ENCODE results near the gene GDF2.
A peak's percentile ranks its signal among the peaks of the same experiment; 100 is the strongest.

GDF2 gene

DNA sequence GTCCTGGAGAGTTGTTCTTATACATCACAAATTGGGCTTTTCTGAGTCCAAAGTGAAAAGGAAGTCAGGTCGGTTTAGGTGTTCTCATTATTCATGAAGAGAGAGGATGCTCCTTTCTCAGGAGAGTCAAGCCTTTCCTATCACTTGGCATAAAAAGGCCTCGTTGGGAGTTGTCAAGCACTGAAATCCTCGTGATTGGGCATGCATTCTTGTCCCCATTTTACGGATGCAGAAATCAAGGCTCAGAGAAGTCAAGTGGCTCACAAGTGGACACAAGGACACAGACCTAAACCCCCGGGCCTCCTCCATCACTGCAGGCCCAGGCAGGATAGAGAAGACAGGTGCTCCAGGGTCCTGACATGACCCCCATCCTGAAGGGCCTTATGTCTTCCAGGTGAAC is 34.5 kb downstream of the GDF2 start:
- no peak for DNase-seq

GRCh38 chr10:47357131-47357582 is 34.9 kb downstream of the GDF2 start:
- no peak for DNase-seq

DNA sequence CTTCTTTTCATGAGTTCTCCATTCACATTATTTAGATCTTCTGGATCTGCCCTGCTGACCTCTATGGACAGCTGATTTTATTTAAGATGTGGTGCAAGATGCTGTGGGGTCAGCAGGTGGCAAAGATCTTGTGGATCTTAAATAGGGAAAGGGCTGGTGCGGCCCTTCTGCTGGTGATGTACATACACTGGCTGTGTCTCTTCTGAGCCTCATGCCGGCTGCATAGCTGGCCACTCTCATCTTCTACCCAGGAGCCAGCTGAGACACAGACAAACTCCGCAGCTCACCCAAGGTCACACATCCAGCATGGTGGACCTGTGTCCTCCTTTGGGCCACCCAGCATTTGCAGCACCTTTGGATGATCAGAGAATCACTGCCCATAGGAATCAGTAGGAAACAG is 35.7 kb downstream of the GDF2 start:
- no peak for DNase-seq

GRCh38 chr10:47358457-47358856 is 36.2 kb downstream of the GDF2 start:
- DNase-seq: no peak

DNA sequence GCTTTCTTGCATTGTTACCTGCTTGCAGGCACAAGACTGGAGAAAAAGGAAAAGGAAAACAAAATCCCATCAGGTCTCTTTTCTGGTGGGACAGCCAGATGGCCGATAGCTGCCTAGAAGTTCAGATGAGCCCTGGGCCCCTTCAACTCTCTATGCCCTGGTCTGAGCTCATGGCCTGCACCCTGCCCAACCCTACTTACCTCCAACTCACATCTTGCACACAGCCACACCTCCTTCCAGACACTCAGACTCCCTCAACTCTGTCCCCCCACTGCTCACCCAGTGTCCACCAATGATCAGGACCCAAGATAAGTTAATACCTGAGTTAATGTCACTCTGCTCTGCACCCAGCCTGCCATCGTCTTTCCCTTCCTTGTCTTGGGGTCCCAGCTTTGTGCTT is 36.8 kb downstream of the GDF2 start:
- no peak for DNase-seq

DNA sequence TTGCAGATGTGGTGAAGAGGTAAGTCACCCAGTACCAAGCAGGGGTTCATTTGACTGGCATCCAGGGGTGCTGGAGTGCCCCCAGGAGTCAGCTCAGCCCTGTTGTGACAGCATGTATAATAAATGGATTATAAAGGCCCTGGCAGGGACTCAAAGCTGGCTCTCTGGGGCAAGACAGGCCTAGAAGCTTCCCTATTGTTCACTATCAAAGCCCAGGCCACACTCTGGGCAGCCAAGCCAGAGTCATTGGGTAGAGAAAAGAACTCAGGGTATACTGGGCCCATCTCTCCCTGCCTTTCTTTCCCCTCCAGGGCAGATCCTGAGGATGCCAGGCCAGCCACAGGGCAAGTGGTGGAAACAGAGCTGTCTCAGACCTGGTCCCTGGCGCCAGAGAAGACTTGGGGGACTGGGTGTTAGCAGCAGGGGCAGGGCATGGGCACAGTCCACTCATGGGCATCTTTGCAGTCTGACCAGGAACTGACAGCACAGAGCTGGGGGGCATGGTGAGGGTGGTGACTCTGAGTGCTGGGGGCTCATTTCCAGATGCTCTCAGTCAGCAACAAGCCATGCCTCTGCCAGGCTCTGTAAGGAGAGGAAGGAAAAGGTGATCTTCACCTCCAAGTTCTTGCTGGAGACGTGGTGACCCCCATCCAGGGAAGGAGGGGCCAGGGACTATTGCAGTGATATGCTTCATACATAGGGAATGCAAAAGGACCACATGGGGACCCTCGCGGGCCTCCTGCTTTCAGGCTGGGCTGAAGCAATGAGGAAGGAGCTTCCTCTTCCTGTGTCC is 37.6 kb downstream of the GDF2 start:
- no peak for DNase-seq

- no peak for DNase-seq
Observed at GRCh38 chr10:47360419-47361040, 38.3 kb downstream of the GDF2 start.

DNA sequence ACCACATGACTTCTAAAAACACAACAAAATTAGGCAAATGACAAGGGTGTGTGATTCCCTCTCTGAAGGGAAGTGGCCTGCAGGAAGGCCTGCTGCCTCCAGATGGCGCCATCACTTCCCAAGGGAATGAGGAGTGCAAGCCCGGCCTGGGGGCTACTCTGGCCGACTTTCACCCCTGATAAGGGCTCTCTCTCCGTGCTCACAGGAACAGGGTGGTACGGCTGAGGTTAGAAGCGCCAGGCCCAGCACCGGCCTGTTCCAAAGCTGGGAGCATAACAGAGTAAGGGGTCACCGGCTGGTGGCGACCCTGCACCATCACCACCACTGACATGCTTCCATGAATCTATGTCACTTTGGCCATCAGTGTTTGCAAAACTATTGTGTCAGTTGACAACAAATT is 39.0 kb downstream of the GDF2 start:
- DNase-seq: peak; percentile 41

GRCh38 chr10:47362199-47362598 is 39.9 kb downstream of the GDF2 start:
- no peak for DNase-seq

- DNase-seq: no peak
Observed at GRCh38 chr10:47363781-47364180, 41.5 kb downstream of the GDF2 start.

DNA sequence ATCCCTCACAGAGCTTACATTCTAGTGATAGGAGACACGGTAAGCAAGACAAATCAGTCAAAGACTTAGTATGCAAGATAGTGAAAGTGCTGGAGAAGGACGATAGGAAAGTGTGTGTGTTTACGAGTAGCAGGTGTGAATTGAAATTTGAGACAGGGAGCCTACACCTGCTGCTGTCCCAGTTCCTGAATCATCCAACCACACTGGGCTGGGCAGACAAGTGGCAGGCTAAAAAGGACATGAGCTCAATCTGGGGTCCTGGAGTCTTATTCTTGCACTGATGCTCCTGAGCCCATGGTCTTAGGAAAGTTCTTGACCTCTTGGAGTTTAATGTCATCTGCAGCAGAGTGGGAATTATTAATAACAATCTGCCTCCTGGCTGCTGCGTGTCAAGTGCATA is 42.1 kb downstream of the GDF2 start:
- DNase-seq: no peak

DNA sequence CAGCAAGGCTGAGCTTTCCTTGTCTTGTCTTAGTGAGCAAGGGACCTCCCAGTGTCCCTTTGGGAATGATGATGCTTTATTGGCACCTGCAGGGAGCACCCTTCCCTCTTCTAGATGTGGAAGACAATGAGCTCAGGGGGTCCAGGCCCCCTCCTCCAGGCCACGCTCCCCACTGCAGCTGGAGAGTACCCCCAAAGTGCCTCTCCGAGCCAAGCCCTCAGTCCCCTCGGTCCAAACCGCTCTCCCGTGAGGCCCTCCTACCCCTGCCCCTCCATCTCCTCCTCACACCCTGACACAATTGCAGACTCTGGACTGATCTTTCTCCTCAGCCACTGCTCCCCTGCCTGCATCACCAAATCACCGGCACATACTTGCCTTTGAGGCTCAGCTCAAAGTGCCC is 42.7 kb downstream of the GDF2 start:
- no peak for DNase-seq

DNA sequence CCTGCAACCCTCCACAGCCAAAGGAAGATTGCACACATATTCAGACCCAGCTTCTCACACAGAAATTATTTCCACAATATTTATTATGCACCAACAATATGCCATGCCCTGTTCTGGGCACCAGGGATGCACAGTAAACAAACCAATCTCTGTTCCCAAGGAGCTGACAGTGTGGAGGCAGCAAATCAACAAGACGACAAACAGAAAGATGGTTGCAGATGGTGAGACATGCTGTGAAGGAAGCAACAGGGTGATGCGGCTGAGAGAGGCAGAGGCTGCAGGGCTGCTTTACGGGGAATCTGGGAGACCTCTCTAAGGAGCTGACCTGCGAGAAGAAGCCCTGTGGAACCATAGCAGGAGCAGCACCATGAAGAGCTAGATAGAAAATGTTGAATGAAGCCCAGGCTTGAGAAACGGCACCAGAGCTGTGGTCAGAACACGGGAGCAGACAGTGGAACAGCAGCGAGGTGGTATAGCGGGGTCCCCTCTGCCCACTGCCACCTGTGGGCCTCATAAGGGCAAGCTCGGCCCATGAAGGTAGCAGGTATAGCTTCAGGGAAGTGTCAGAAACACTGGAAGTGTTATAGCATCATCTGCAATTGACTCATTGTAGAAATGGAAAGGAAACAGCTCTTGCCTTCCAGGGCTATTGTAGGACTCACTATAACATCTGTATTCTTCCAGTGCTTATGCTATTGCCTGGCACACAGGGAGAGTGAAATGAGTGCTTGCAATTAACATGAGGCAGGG is 43.4 kb downstream of the GDF2 start:
- no peak for DNase-seq

- DNase-seq: no peak
Observed at GRCh38 chr10:47366181-47366631, 44.0 kb downstream of the GDF2 start.

DNA sequence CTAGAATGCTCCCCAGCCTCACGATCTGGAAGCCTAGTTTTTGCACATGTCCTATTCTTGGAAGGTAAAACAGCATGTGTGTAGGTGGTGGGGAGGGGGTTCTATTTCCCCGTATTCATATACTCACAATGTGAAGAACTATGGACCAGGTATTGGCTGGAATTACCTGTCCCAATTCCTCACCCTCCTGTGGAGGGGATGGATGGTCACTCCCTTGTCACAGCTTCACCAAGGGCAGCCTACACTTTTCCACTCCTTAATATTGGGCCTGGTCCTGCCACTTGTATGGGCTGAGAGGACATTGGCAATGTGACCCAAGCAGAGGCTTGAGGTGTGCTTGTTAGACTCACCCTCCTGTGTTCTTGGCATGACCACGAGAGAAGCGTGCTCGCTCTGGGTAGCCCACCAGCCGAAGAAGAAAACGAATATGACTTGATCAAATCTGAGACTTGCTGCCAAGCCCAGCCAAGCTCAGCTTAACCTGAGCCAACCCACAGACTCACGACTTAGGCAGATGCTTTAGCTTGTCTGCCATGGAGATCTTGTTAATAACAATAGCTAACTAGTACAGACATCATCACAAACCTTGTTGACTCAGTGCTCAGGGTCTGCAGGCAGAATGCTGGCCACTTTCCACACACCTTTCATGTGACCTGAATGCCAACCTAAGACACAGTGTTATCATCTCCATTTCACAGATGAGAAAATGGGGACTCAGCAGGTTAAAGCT is 44.6 kb downstream of the GDF2 start:
- DNase-seq: no peak

GRCh38 chr10:47367646-47368045 is 45.4 kb downstream of the GDF2 start:
- DNase-seq: no peak

DNA sequence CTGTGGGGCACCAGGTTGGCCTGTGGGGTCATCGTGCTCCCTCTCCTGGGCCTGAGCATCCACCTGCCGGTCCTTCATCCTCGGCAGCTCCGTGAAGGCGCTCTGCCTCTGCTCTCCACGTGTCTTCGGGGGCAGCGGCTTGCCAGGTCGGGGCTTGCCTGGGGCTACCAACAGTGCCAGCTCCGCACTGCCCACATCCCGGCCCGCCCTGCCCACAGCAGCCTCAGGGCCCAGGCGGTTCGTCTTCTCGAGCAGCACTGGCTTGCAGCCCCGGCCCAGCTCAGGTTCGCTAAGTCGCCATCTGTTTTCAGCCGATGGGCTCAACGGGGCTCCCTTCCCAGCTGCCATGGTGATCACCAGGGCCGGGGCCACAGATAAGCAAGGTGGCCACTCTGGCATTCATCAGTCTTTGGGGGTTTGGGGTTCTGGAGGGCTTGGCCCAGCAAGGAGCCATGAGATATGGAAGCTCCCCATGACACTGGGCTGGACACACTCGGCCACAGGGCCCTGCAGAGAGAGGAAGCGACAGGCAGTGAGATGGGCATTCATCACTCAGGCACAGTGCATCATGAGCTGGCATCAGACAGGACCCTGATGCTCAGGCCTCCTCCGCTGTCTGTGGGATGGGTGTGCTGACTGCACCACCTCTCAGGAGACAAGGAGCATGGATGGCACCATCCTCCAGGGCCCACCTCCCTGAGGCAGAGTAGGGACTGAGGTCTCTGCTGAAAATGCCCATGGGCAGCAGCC is 46.4 kb downstream of the GDF2 start:
- DNase-seq: no peak

- no peak for DNase-seq
Observed at GRCh38 chr10:47369251-47369894, 47.1 kb downstream of the GDF2 start.

- DNase-seq: no peak
Observed at GRCh38 chr10:47370015-47370767, 47.9 kb downstream of the GDF2 start.

DNA sequence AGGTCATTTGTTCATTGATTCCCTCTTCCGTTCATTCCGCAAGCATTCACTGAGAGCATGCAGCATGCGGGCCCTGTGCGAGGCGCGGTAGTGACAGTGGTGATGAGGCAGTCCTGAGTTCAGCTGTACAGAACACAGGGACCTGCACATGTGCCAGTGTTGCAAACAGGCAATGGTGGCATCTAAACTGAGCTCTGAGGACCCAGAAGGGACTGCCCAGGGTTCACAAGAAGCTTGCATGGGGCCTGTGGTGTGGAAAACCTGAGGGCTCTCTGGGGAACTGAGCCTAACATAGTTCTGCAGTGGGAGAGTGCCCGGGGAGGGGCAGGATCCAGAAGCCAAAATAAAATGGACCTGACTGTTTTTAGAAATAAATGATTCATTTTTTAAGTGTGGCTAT is 48.6 kb downstream of the GDF2 start:
- no peak for DNase-seq

Measured in hematopoietic multipotent progenitor cell treated with erythropoietin and hydrocortisone succinate and interleukin-3 and kit ligand, for 8 days (in vitro differentiated cells).